Measurements from ENCODE around the gene RANBP17.
"Not testable (repeated sequence)": the region's sequence is repeated elsewhere in the genome, so short reads cannot be mapped to it uniquely, and the experiment has no call there.

GRCh38 chr5:170935534-170936218 lies 73.9 kb downstream of the RANBP17 start:
- not testable (repeated sequence) for TF ChIP-seq CTCF, EZH2phosphoT487, EZH2 (IDR thresholded peaks at IDR 0.05)
